ENCODE results near the gene NOMO2. TPM values are rescaled to one million over a fixed set of nuclear protein-coding genes. Genes with fewer than 3 reads are reported as not detected.
"Not testable (repeated sequence)": the region's sequence is repeated elsewhere in the genome, so short reads cannot be mapped to it uniquely, and the experiment has no call there.

Gene NOMO2
- polyA plus RNA-seq, 4 donors = 81.0 to 108 (median 91.5) TPM

DNA sequence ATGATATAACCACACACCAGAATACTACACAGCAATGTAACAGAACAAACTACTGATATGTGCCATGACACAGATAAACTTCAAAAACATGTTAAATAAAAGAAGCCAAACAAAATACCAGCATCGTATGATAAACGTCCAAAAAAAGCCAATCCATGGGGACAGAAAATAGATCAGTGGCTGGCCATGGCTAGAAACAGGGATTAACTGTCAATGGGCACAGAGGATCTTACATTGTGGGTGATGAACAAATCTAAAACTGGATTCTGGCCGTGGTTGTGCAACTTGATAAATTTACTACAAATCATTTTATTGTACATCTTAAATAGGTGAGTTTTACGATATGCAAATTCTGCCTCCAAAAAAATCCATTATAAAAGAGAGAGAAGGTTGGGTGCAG lies 35.4 kb downstream of the NOMO2 start:
- not testable (repeated sequence) for DNase-seq (ENCODE audit: low read depth in 4 of 4, low spot score in 2 of 4)

DNA sequence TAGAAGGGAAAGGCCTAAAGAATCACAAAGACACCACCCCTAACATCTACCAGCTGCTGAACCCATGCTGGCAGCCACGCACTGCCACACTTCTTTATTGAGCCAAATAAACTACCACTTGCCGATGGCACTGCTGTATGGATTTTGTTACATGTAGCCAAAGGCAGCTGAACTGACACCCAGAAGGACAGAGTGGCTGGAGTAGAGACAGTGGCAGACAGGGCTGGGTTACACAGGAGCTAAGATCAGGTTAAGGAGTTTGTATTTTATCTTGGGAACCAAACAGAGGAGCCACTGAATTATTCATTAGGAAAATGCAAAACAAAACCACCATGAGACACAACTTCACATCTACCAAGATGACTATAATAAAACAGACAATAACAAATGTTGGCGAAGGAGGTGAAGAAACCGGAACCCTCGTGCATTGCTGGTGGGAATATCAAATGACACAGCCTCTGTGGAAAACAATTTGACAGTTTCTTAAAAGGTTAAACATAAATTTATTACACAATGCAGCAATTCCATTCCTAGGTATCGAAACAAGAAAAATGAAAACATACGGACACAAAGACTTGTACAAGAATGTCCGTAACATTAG lies 35.9 kb downstream of the NOMO2 start:
- not testable (repeated sequence) for DNase-seq (ENCODE audit: low read depth in 4 of 4, low spot score in 2 of 4)

- DNase-seq (ENCODE audit: low read depth in 4 of 4, low spot score in 2 of 4) = not testable (repeated sequence)
These were observed 39.3 kb downstream of the NOMO2 start for GRCh38 chr16:18522637-18523036.

- not testable (repeated sequence) for DNase-seq (ENCODE audit: low read depth in 4 of 4, low spot score in 2 of 4)
These were observed 40.3 kb downstream of the NOMO2 start for GRCh38 chr16:18521445-18522181.

DNA sequence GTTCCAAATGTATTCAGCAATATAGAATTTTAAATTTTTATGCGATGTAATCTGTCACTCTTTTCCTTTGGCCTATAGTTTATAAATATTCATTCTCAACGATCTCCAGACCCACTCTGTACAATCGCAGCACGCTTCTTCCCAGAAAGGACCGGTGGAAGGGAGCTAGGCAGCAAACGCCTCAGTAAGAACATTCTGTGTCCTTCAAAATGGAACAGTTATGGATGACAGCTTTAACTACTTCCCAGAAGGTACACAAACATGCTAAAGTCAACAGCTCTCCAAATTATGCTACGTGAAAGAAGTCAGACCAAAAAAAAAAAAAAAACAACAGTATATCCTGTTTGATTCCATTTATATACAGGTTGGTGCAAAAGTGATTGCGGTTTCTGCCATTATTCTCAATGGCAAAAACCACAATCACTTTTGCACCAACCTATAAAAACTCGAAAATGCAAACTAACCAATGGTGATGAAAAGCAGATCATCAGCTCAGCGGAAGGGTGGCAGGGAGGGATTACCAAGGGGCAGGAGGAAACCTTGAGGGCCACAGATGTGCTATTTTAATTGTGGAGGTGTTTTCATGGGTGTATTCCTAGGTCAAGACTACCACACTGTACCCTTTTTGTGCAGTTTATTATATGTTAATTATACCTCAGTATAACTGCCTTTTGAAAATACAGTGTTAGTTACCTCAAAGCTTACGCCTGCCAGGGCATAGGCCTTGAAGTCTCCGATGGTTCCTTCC lies 43.2 kb downstream of the NOMO2 start:
- DNase-seq (ENCODE audit: low read depth in 4 of 4, low spot score in 2 of 4) = not testable (repeated sequence)

DNA sequence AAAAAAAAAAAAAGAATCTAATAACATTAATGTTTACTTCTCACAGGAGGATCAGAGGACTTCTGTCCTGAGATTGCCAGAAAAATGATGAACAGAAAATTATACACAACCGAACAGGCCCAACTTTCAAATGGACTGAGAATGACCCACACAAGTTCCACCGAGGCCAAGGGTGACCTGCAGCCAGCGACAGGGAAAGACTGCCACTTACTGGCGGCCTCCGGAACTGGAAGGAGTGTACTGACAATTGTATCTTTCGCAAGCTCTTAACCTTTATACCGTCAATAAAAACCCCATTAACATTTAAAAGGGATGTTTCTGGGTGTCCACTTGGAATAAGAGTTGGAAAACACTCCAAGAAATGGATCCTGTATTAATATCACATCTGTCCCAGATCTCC lies 63.5 kb downstream of the NOMO2 start:
- DNase-seq (ENCODE audit: low read depth in 4 of 4, low spot score in 2 of 4) = not testable (repeated sequence)

DNA sequence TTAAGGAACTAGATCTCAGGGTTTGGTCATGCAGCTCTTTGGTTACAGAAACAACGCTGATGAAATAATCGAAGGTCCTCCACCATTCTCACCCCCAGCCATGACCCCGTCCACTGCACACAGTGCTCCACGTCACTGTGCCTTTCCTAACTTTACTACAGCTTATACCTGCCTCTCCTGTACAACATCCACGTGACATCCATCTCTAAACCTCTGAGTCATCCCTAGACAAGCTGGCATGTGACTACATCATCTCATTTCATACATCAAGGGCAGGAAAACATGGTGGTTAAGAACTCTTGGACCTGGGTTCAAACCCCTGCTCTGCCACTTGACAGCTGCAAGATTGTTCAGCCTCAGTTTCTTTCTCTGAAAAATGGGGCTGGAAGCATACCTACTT lies 64.9 kb downstream of the NOMO2 start:
- DNase-seq (ENCODE audit: low read depth in 4 of 4, low spot score in 2 of 4) = not testable (repeated sequence)

GRCh38 chr16:18492118-18492897 lies 69.6 kb downstream of the NOMO2 start:
- not testable (repeated sequence) for DNase-seq (ENCODE audit: low read depth in 4 of 4, low spot score in 2 of 4)

DNA sequence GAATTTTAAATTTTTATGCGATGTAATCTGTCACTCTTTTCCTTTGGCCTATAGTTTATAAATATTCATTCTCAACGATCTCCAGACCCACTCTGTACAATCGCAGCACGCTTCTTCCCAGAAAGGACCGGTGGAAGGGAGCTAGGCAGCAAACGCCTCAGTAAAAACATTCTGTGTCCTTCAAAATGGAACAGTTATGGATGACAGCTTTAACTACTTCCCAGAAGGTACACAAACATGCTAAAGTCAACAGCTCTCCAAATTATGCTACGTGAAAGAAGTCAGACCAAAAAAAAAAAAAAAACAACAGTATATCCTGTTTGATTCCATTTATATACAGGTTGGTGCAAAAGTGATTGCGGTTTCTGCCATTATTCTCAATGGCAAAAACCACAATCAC lies 125.9 kb downstream of the NOMO2 start:
- not testable (repeated sequence) for DNase-seq (ENCODE audit: low read depth in 4 of 4, low spot score in 2 of 4)

DNA sequence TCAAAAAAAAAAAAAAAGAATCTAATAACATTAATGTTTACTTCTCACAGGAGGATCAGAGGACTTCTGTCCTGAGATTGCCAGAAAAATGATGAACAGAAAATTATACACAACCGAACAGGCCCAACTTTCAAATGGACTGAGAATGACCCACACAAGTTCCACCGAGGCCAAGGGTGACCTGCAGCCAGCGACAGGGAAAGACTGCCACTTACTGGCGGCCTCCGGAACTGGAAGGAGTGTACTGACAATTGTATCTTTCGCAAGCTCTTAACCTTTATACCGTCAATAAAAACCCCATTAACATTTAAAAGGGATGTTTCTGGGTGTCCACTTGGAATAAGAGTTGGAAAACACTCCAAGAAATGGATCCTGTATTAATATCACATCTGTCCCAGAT lies 146.1 kb downstream of the NOMO2 start:
- not testable (repeated sequence) for DNase-seq (ENCODE audit: low read depth in 4 of 4, low spot score in 2 of 4)

DNA sequence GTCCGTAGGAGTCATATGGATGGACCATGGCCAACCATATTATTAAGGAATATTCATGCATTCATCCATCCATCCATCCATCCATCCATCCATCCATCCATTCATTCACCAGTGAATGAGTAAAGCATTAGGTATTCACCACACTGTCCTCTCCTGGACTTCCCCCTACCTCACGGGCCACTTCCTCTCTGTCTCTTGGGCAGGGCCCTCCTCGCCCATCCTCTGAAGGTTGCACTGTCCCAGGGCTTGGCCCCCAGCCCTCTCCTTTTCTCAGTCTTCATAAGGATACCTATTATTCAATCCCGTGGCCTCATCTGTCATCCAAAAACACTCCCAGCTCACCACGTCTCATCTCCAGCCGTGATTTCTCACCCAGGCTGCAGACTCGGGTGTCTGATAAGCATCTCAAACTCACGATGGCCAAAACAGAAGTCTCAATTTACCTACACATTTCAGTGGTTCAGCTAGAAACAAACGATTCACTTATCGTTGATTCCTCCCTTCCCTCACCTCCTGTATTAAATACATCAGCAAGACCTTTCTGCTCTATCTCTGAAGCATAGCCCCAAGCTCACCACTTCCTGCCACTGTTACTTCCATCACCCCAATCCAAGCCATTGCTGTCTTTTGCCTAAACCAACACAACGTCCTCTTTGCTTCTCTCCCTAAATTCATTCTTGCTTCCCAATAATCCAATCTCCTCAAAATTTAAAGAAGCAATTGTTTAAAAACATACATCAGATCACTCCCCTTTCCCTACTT lies 152.2 kb downstream of the NOMO2 start:
- DNase-seq (ENCODE audit: low read depth in 4 of 4, low spot score in 2 of 4) = not testable (repeated sequence)

- not testable (repeated sequence) for DNase-seq (ENCODE audit: low read depth in 4 of 4, low spot score in 2 of 4)
These were observed 159.8 kb downstream of the NOMO2 start for GRCh38 chr16:18401851-18402657.

DNA sequence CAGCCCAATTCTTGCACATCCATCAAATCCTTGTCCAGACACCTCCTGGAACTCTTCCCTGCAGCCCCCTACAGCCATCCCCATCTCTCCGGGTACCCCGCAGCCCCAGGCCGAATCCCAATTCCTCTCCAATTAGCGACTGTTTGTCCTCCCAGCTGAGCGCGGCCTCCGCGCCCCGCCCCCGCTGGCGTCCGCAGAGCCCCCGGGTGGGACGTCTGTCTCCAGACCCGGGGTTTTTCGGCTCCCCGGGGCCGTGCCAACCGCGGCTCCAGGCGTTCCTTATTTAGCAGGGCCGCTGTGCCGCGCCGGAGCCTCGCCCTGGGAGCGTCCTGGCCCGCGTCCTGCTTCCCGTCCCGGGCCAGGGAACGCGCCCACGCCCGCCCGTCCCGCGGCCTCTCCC lies 160.7 kb downstream of the NOMO2 start:
- DNase-seq (ENCODE audit: low read depth in 4 of 4, low spot score in 2 of 4) = not testable (repeated sequence)

DNA sequence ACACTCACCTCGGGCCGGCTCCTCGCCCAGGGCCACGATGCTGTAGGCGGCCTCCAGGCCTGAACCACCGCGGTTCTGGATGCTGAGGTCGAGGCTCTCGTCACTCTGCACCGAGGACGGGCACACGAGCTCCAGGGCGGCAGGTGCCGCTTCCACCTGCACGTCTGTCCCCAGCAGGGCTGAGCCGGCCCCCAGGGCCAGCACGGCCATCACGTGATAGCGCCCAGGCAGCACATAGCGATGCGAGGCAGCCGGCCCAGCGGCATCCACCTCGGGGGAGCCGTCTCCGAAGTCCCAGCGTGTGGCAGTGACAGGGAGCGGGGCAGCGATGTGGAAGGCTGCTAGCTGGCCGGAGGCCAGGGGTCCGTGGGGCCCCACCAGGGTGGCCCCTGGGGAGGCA lies 167.5 kb downstream of the NOMO2 start:
- DNase-seq (ENCODE audit: low read depth in 4 of 4, low spot score in 2 of 4) = not testable (repeated sequence)

- not testable (repeated sequence) for DNase-seq (ENCODE audit: low read depth in 4 of 4, low spot score in 2 of 4)
These were observed 174.1 kb downstream of the NOMO2 start for GRCh38 chr16:18387767-18388166.

- DNase-seq (ENCODE audit: low read depth in 4 of 4, low spot score in 2 of 4) = not testable (repeated sequence)
These were observed 175.4 kb downstream of the NOMO2 start for GRCh38 chr16:18386517-18386916.

DNA sequence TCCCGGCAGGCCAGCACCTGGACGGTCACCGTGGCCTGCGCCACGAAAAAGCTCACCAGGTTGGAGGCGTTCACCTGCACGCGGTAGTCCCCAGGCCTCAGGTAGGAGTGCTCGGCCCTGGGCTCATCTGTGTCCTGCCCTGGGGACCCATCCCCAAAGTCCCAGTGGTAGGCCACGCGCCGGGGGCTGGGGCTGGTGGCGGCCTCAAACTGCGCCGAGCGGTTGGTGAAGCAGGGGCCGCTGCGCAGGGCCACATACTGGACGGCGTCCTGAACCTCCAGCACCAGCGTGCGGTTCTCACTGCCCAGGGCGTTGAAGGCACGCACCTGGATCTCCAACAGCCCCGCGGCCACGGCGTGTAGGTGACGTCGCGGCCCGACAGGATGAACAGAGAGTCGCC lies 176.6 kb downstream of the NOMO2 start:
- DNase-seq (ENCODE audit: low read depth in 4 of 4, low spot score in 2 of 4) = not testable (repeated sequence)

- DNase-seq (ENCODE audit: low read depth in 4 of 4, low spot score in 2 of 4) = not testable (repeated sequence)
These were observed 177.0 kb downstream of the NOMO2 start for GRCh38 chr16:18384869-18385268.

- DNase-seq (ENCODE audit: low read depth in 4 of 4, low spot score in 2 of 4) = not testable (repeated sequence)
These were observed 177.7 kb downstream of the NOMO2 start for GRCh38 chr16:18384098-18384636.

All from left renal cortex interstitium (tissue), 4 donors.